Activated B cell treated with CpG ODN at 0.5 μM for 24 hours (primary cell): ENCODE results near the gene NDE1. TPM values are rescaled to one million over a fixed set of nuclear protein-coding genes. Genes with fewer than 3 reads are reported as not detected.

Source experiments
- ATAC-seq: fragments of 200-7000 bp; cut with Tn5 transposase; one replicate; pipeline ENCODE4 v1.10.0; 2021; ENCODE audit warnings: low read depth, mild to moderate bottlenecking, moderate library complexity
- CTCF ChIA-PET: fragments of 350-600 bp; sonication (Branson Sonifier 250); formaldehyde crosslinking; loops from one replicate; lab custom pipeline; 2021; ENCODE audit warnings: antibody characterized with exemption; lab: Charles Lee
- POLR2A ChIA-PET: fragments of 350-600 bp; sonication (Branson Sonifier 250); formaldehyde crosslinking; loops from one replicate; lab custom pipeline; 2021; ENCODE audit warnings: antibody characterized with exemption; lab: Charles Lee
- DNase-seq: peaks from one replicate; pipeline ENCODE4 v3.0.0; 2022
- H3K27ac Mint-ChIP-seq: one replicate; pipeline ENCODE4 v1.8.0; 2020; ENCODE audit warnings: mixed read lengths
- H3K27me3 Mint-ChIP-seq: one replicate; pipeline ENCODE4 v1.8.0; 2021; ENCODE audit warnings: mixed read lengths
- H3K36me3 Mint-ChIP-seq: one replicate; pipeline ENCODE4 v1.8.0; 2021; ENCODE audit warnings: low read depth, mixed read lengths
- H3K4me1 Mint-ChIP-seq: one replicate; pipeline ENCODE4 v1.8.0; 2021; ENCODE audit warnings: mixed read lengths
- H3K4me3 Mint-ChIP-seq: one replicate; pipeline ENCODE4 v1.8.0; 2020; ENCODE audit warnings: mild to moderate bottlenecking, mixed read lengths
- H3K9me3 Mint-ChIP-seq: one replicate; pipeline ENCODE4 v1.8.0; 2020; ENCODE audit warnings: mixed read lengths
- CTCF ChIP-seq: fragments of 200-600 bp; IDR thresholded peaks from one replicate; pipeline ENCODE4 v1.8.0; 2022; ENCODE audit warnings: antibody characterized with exemption, mild to moderate bottlenecking
- intact Hi-C: fragments of 100-400 bp; cut with micrococcal nuclease; formaldehyde crosslinking; loops from one replicate; pipeline ENCODE4 v1.15.1; 2024
- total RNA-seq: library from RNA; stranded (reverse); gene quantifications from 2 replicates; pipeline ENCODE4 v1.2.3, GENCODE V29; 2022

The NDE1 gene
- total RNA-seq, 1 donor from 2014 or later, result 163 TPM

GRCh38 chr16:15672514-15673167, 22.6 kb downstream of the NDE1 start:
- H3K9me3 Mint-ChIP-seq, result no peaks in the 10 kb centered on the region
- TF ChIP-seq CTCF, result no peak
- H3K36me3 Mint-ChIP-seq, result peaks cover 87% of the 10 kb centered on the region
- no peak for DNase-seq
- ChIA-PET CTCF (interaction anchor here (0.9 kb wide), 1 partner anchor 13 kb away, joined by 3 read pairs; no protein-coding TSS in a partner anchor), POLR2A (interaction anchor here (2.7 kb wide), 1 partner anchor 30 kb away, joined by 12 read pairs; the partner anchor contains the start of gene MARF1)
- peaks cover 34% of the 10 kb centered on the region for H3K4me1 Mint-ChIP-seq
- H3K27ac Mint-ChIP-seq, result peak overlapping the region; percentile 87
- peak; percentile 81 for ATAC-seq
- peak overlapping the region; percentile 55 for H3K4me3 Mint-ChIP-seq
- H3K27me3 Mint-ChIP-seq, result no peaks in the 10 kb centered on the region
- intact Hi-C loops, result loop anchor here (1.0 kb wide), 1 partner anchor 29 kb away; the partner anchor contains the start of gene MARF1

GRCh38 chr16:15674571-15674970, 24.5 kb downstream of the NDE1 start:
- intact Hi-C loops, result no loop called here
- Mint-ChIP-seq H3K4me3 (no peak overlapping the region), H3K4me1 (peaks cover 34% of the 10 kb centered on the region), H3K27me3 (no peaks in the 10 kb centered on the region), H3K27ac (no peak overlapping the region), H3K9me3 (no peaks in the 10 kb centered on the region), H3K36me3 (peaks cover 93% of the 10 kb centered on the region)
- ChIA-PET POLR2A (no interaction called here), CTCF (no interaction called here)
- no peak for ATAC-seq
- no peak for DNase-seq
- no peak for TF ChIP-seq CTCF

DNA sequence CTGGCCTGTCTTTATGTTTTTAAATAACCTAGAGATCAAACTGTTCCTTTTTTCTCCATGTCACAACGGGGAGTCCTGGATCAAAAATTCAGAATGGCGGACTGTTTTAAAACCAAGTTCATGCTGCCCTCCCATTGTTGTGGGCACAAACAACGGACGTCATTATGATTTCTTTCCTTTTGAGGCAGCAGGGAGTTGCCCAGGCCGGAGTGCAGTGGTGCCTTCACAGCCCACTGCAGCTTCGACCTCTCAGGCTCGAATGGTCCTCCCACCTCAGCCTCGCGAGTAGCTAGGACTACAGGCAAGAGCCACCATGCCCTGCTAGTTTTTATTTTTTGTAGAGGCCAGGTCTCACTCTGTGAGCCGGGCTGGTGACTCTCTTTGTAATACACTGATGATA, 26.5 kb downstream of the NDE1 start:
- H3K27ac Mint-ChIP-seq, result no peak overlapping the region
- intact Hi-C loops, result no loop called here
- no peaks in the 10 kb centered on the region for H3K27me3 Mint-ChIP-seq
- no peak for TF ChIP-seq CTCF
- CTCF ChIA-PET, result no interaction called here
- POLR2A ChIA-PET, result no interaction called here
- DNase-seq, result no peak
- peaks cover 91% of the 10 kb centered on the region for H3K36me3 Mint-ChIP-seq
- ATAC-seq, result no peak
- no peaks in the 10 kb centered on the region for H3K9me3 Mint-ChIP-seq
- H3K4me3 Mint-ChIP-seq, result no peak overlapping the region
- H3K4me1 Mint-ChIP-seq, result peaks cover 33% of the 10 kb centered on the region

DNA sequence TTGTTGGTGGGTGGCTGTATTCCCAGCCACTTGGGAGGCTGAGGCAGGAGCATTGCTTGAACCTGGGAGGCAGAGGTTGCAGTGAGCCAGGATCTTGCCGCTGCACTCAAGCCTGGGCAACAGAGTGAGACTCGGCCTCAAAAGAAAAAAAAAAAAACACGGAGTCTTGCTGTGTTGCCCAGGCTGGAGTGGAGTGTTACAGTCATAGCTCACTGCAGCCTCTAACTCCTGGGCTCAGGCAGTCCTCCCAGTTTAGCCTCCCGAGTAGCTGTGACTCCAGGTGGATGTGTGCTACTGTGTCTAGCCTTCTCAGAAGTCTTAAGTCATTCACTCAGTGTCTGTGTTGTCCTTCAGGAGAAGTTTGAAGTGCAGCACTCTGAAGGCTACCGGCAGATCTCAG, 27.4 kb downstream of the NDE1 start:
- H3K27me3 Mint-ChIP-seq, result no peaks in the 10 kb centered on the region
- H3K27ac Mint-ChIP-seq, result no peak overlapping the region
- peaks cover 89% of the 10 kb centered on the region for H3K36me3 Mint-ChIP-seq
- DNase-seq (no peak), ATAC-seq (no peak)
- no peak overlapping the region for H3K4me3 Mint-ChIP-seq
- TF ChIP-seq CTCF, result no peak
- CTCF ChIA-PET, result no interaction called here
- peaks cover 31% of the 10 kb centered on the region for H3K4me1 Mint-ChIP-seq
- no peaks in the 10 kb centered on the region for H3K9me3 Mint-ChIP-seq
- POLR2A ChIA-PET, result no interaction called here
- intact Hi-C loops, result no loop called here

GRCh38 chr16:15682105-15682570, 32.1 kb downstream of the NDE1 start:
- intact Hi-C loops, result loop anchor here (1.0 kb wide), 1 partner anchor 255 kb away; no protein-coding TSS in a partner anchor
- DNase-seq (no peak), ATAC-seq (peak; percentile 87)
- ChIA-PET CTCF (interaction anchor here (0.8 to 1.1 kb wide), 3 partner anchors 11 to 254 kb away, joined by 3 to 5 read pairs (median 3); no protein-coding TSS in a partner anchor), POLR2A (interaction anchor here (3.0 kb wide), 1 partner anchor 39 kb away, joined by 16 read pairs; the partner anchor contains the start of gene MARF1)
- Mint-ChIP-seq H3K4me3 (no peak overlapping the region), H3K36me3 (peaks cover 85% of the 10 kb centered on the region), H3K9me3 (no peaks in the 10 kb centered on the region), H3K27ac (peak overlapping the region; percentile 42), H3K27me3 (no peaks in the 10 kb centered on the region), H3K4me1 (peaks cover 8% of the 10 kb centered on the region)
- TF ChIP-seq CTCF, result no peak
